ENCODE measurements around the gene SMCO1. TPM values are rescaled to one million over a fixed set of nuclear protein-coding genes. Genes with fewer than 3 reads are reported as not detected.
"Not testable (repeated sequence)": the region's sequence is repeated elsewhere in the genome, so short reads cannot be mapped to it uniquely, and the experiment has no call there.

Gene SMCO1
- polyA plus RNA-seq, 3 donors = not detected

DNA sequence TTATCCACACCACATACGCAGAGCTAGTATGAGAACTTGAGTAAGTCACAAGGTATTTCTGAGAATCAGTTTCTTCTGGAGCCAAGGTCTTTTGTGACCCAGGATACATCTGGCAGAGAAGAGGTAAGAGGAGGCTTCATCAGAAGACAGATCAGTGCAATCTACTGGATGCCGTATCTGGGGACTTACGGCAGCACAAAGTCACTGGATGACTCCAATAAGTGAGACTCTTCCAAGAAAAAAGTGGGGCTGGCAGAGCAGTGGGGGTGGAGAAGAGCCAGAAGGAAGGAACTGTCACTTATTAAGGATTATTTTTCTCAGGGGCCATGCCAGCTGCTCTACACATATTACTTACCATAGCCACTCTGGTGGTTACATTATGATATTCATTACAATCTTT lies 51.3 kb downstream of the SMCO1 start:
- no peaks in the 10 kb centered on the region for H3K4me1 Mint-ChIP-seq
- peaks cover 11 to 41% of the 10 kb centered on the region in 2 donors for H3K36me3 Mint-ChIP-seq
- peaks cover under 1% of the 10 kb centered on the region for H4K20me1 ChIP-seq (ENCODE audit: insufficient read depth, low read length)
- no peaks in the 10 kb centered on the region for H3K27me3 ChIP-seq (ENCODE audit: control insufficient read depth in 2 of 2, insufficient read depth in 2 of 2, low read length in 2 of 2)
- H3K9ac ChIP-seq (ENCODE audit: insufficient read depth, low read length, poor library complexity, severe bottlenecking) = no peak overlapping the region
- peaks cover 0 to 1% (median 0%) of the 10 kb centered on the region in 3 donors for H3K27me3 Mint-ChIP-seq (ENCODE audit: low read depth in 3 of 3)
- no peaks in the 10 kb centered on the region for H3K4me1 ChIP-seq (ENCODE audit: control insufficient read depth in 1 of 2, insufficient read depth in 2 of 2, low read length in 2 of 2)
- H3K4me3 Mint-ChIP-seq = no peak overlapping the region
- no peak overlapping the region for H2AFZ ChIP-seq (ENCODE audit: insufficient read depth, low read depth, low read length, poor library complexity, severe bottlenecking)
- peak overlapping the region in 1 of 7 donors; percentile 2 for H3K27ac Mint-ChIP-seq
- H3K36me3 ChIP-seq (replicated peaks in 1 of 2; ENCODE audit: control insufficient read depth in 1 of 2, insufficient read depth in 2 of 2, low read length in 2 of 2) = peaks cover 5 to 11% of the 10 kb centered on the region in 2 donors
- H3K9me3 ChIP-seq (replicated peaks in 1 of 2; ENCODE audit: control insufficient read depth in 1 of 2, insufficient read depth in 1 of 2, low read length in 2 of 2) = no peaks in the 10 kb centered on the region
- H3K27ac ChIP-seq (ENCODE audit: low read depth in 1 of 2, low read length in 2 of 2) = no peak overlapping the region
- no peak overlapping the region for H3K4me2 ChIP-seq (replicated peaks; ENCODE audit: extremely low read depth, low read length, poor library complexity, severe bottlenecking)
- intact Hi-C loops (cut with micrococcal nuclease) = no loop called here
- H3K4me3 ChIP-seq (replicated peaks in 1 of 3; ENCODE audit: low read depth in 2 of 3, low read length in 3 of 3) = no peak overlapping the region
- no peak for DNase-seq
- TF ChIP-seq CTCF (IDR thresholded peaks at IDR 0.05) = no peak
- H3K79me2 ChIP-seq (ENCODE audit: insufficient read depth, low read length) = no peaks in the 10 kb centered on the region
- peaks cover 0 to 2% (median 0%) of the 10 kb centered on the region in 7 donors for H3K9me3 Mint-ChIP-seq
- WGBS (ENCODE audit: insufficient coverage) = 100% methylated on average over 2 of the region's 3 CpGs

- Histone ChIP-seq H4K20me1 (ENCODE audit: insufficient read depth, low read length) (no peaks in the 10 kb centered on the region), H3K4me2 (replicated peaks; ENCODE audit: extremely low read depth, low read length, poor library complexity, severe bottlenecking) (no peak overlapping the region), H3K27me3 (ENCODE audit: control insufficient read depth in 2 of 2, insufficient read depth in 2 of 2, low read length in 2 of 2) (no peaks in the 10 kb centered on the region), H3K4me1 (ENCODE audit: control insufficient read depth in 1 of 2, insufficient read depth in 2 of 2, low read length in 2 of 2) (no peaks in the 10 kb centered on the region), H3K36me3 (replicated peaks in 1 of 2; ENCODE audit: control insufficient read depth in 1 of 2, insufficient read depth in 2 of 2, low read length in 2 of 2) (peaks cover under 1 to 7% of the 10 kb centered on the region in 2 donors), H3K79me2 (ENCODE audit: insufficient read depth, low read length) (no peaks in the 10 kb centered on the region), H3K9me3 (replicated peaks in 1 of 2; ENCODE audit: control insufficient read depth in 1 of 2, insufficient read depth in 1 of 2, low read length in 2 of 2) (no peaks in the 10 kb centered on the region), H3K27ac (ENCODE audit: low read depth in 1 of 2, low read length in 2 of 2) (no peak overlapping the region), H3K4me3 (replicated peaks in 1 of 3; ENCODE audit: low read depth in 2 of 3, low read length in 3 of 3) (no peak overlapping the region), H3K9ac (ENCODE audit: insufficient read depth, low read length, poor library complexity, severe bottlenecking) (no peak overlapping the region), H2AFZ (ENCODE audit: insufficient read depth, low read depth, low read length, poor library complexity, severe bottlenecking) (no peak overlapping the region)
- peaks cover 10 to 37% of the 10 kb centered on the region in 2 donors for H3K36me3 Mint-ChIP-seq
- TF ChIP-seq CTCF (IDR thresholded peaks at IDR 0.05) = no peak
- DNase-seq = no peak
- peaks cover 0 to 1% (median 0%) of the 10 kb centered on the region in 3 donors for H3K27me3 Mint-ChIP-seq (ENCODE audit: low read depth in 3 of 3)
- WGBS (ENCODE audit: insufficient coverage) = no CpG with 5 or more reads among the region's 2 CpGs
- intact Hi-C loops (cut with micrococcal nuclease) = no loop called here
- H3K27ac Mint-ChIP-seq = no peak overlapping the region
- peaks cover 0 to 2% (median 0%) of the 10 kb centered on the region in 7 donors for H3K9me3 Mint-ChIP-seq
- H3K4me3 Mint-ChIP-seq = no peak overlapping the region
- no peaks in the 10 kb centered on the region for H3K4me1 Mint-ChIP-seq
Measured at GRCh38 chr3:196463478-196463756, 51.7 kb downstream of the SMCO1 start.

DNA sequence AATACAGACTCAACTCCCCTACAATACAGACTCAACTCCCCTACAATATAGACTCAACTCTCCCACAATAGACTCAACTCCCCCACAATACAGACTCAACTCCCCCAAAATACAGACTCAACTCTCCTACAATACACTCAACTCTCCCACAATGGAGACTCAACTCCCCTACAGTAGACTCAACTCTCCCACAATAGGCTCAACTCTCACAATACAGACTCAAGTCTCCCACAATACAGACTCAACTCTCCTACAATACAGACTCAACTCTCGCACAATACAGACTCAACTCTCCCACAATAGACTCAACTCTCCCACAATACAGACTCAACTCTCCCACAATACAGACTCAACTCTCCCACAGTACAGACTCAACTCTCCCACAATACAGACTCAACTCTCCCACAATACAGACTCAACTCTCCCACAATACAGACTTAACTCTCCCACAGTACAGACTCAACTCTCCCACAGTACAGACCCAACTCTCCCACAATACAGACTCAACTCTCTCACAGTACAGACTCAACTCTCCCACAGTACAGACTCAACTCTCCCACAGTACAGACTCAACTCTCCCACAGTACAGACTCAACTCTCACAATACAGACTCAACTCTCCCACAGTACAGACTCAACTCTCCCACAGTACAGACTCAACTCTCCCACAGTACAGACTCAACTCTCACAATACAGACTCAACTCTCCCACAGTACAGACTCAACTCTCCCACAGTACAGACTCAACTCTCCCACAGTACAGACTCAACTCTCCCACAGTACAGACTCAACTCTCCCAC lies 52.3 kb downstream of the SMCO1 start:
- H3K4me1 Mint-ChIP-seq; H3K27ac ChIP-seq (ENCODE audit: low read depth in 1 of 2, low read length in 2 of 2); H3K27ac Mint-ChIP-seq; intact Hi-C loops (cut with micrococcal nuclease); H3K4me2 ChIP-seq (replicated peaks; ENCODE audit: extremely low read depth, low read length, poor library complexity, severe bottlenecking); H4K20me1 ChIP-seq (ENCODE audit: insufficient read depth, low read length); H3K4me3 ChIP-seq (replicated peaks in 1 of 3; ENCODE audit: low read depth in 2 of 3, low read length in 3 of 3); H3K9me3 ChIP-seq (replicated peaks in 1 of 2; ENCODE audit: control insufficient read depth in 1 of 2, insufficient read depth in 1 of 2, low read length in 2 of 2); H3K9me3 Mint-ChIP-seq; H3K4me3 Mint-ChIP-seq; H3K9ac ChIP-seq (ENCODE audit: insufficient read depth, low read length, poor library complexity, severe bottlenecking); H3K27me3 ChIP-seq (ENCODE audit: control insufficient read depth in 2 of 2, insufficient read depth in 2 of 2, low read length in 2 of 2); DNase-seq; H3K36me3 ChIP-seq (replicated peaks in 1 of 2; ENCODE audit: control insufficient read depth in 1 of 2, insufficient read depth in 2 of 2, low read length in 2 of 2); H2AFZ ChIP-seq (ENCODE audit: insufficient read depth, low read depth, low read length, poor library complexity, severe bottlenecking); H3K4me1 ChIP-seq (ENCODE audit: control insufficient read depth in 1 of 2, insufficient read depth in 2 of 2, low read length in 2 of 2); H3K79me2 ChIP-seq (ENCODE audit: insufficient read depth, low read length); H3K27me3 Mint-ChIP-seq (ENCODE audit: low read depth in 3 of 3): not testable (repeated sequence)
- peaks cover 9 to 32% of the 10 kb centered on the region in 2 donors for H3K36me3 Mint-ChIP-seq
- WGBS (ENCODE audit: insufficient coverage) = 91% methylated on average over 1 of the region's 1 CpG
